ENCODE results near the gene NAGK.
"Not testable (repeated sequence)": the region's sequence is repeated elsewhere in the genome, so short reads cannot be mapped to it uniquely, and the experiment has no call there.

Gene NAGK

GRCh38 chr2:71100195-71100964 lies 31.9 kb downstream of the NAGK start:
- no peak for DNase-seq (ENCODE audit: low spot score)
- H3K27ac ChIP-seq: no peak overlapping the region
- TF ChIP-seq CTCF (IDR thresholded peaks at IDR 0.05): peak; percentile 41
- no peak overlapping the region for H3K4me3 ChIP-seq

GRCh38 chr2:71101656-71102055 lies 33.2 kb downstream of the NAGK start:
- no peak for TF ChIP-seq CTCF (IDR thresholded peaks at IDR 0.05)
- no peak for DNase-seq (ENCODE audit: low spot score)
- Histone ChIP-seq H3K4me3 (no peak overlapping the region), H3K27ac (no peak overlapping the region)

GRCh38 chr2:71102981-71103681 lies 34.7 kb downstream of the NAGK start:
- no peak for DNase-seq (ENCODE audit: low spot score)
- Histone ChIP-seq H3K4me3 (no peak overlapping the region), H3K27ac (no peak overlapping the region)
- no peak for TF ChIP-seq CTCF (IDR thresholded peaks at IDR 0.05)

GRCh38 chr2:71103809-71104208 lies 35.4 kb downstream of the NAGK start:
- TF ChIP-seq CTCF (IDR thresholded peaks at IDR 0.05): no peak
- no peak overlapping the region for H3K27ac ChIP-seq
- H3K4me3 ChIP-seq: no peak overlapping the region
- DNase-seq (ENCODE audit: low spot score): no peak

- not testable (repeated sequence) for DNase-seq (ENCODE audit: low spot score); H3K27ac ChIP-seq; H3K4me3 ChIP-seq
Measured at GRCh38 chr2:71106463-71106862, 38.0 kb downstream of the NAGK start.

GRCh38 chr2:71108091-71108490 lies 39.6 kb downstream of the NAGK start:
- TF ChIP-seq CTCF (IDR thresholded peaks at IDR 0.05): no peak
- Histone ChIP-seq H3K4me3 (no peak overlapping the region), H3K27ac (no peak overlapping the region)
- DNase-seq (ENCODE audit: low spot score): no peak

- no peak for TF ChIP-seq CTCF (IDR thresholded peaks at IDR 0.05)
- no peak for DNase-seq (ENCODE audit: low spot score)
- H3K27ac ChIP-seq: no peak overlapping the region
- no peak overlapping the region for H3K4me3 ChIP-seq
Measured at GRCh38 chr2:71113843-71114242, 45.4 kb downstream of the NAGK start.
